ENCODE measurements around the gene ERG28.

- TF ChIP-seq SP3 (tag by site-specific recombination; IDR thresholded peaks at IDR 0.05) (no peak), YY1 (tag by site-specific recombination; IDR thresholded peaks at IDR 0.05) (no peak), ZBTB8A (tag by site-specific recombination; IDR thresholded peaks at IDR 0.05) (no peak), ZNF423 (tag by site-specific recombination; IDR thresholded peaks at IDR 0.05) (no peak), CTCF (tag by site-specific recombination; IDR thresholded peaks at IDR 0.05) (no peak)
- TF ChIP-seq, protein P1, sequence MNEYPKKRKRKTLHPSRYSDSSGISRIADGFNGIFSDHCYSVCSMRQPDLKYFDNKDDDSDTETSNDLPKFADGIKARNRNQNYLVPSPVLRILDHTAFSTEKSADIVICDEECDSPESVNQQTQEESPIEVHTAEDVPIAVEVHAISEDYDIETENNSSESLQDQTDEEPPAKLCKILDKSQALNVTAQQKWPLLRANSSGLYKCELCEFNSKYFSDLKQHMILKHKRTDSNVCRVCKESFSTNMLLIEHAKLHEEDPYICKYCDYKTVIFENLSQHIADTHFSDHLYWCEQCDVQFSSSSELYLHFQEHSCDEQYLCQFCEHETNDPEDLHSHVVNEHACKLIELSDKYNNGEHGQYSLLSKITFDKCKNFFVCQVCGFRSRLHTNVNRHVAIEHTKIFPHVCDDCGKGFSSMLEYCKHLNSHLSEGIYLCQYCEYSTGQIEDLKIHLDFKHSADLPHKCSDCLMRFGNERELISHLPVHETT (tag by site-specific recombination; IDR thresholded peaks at IDR 0.05) = no peak
- TF ChIP-seq, protein P2, sequence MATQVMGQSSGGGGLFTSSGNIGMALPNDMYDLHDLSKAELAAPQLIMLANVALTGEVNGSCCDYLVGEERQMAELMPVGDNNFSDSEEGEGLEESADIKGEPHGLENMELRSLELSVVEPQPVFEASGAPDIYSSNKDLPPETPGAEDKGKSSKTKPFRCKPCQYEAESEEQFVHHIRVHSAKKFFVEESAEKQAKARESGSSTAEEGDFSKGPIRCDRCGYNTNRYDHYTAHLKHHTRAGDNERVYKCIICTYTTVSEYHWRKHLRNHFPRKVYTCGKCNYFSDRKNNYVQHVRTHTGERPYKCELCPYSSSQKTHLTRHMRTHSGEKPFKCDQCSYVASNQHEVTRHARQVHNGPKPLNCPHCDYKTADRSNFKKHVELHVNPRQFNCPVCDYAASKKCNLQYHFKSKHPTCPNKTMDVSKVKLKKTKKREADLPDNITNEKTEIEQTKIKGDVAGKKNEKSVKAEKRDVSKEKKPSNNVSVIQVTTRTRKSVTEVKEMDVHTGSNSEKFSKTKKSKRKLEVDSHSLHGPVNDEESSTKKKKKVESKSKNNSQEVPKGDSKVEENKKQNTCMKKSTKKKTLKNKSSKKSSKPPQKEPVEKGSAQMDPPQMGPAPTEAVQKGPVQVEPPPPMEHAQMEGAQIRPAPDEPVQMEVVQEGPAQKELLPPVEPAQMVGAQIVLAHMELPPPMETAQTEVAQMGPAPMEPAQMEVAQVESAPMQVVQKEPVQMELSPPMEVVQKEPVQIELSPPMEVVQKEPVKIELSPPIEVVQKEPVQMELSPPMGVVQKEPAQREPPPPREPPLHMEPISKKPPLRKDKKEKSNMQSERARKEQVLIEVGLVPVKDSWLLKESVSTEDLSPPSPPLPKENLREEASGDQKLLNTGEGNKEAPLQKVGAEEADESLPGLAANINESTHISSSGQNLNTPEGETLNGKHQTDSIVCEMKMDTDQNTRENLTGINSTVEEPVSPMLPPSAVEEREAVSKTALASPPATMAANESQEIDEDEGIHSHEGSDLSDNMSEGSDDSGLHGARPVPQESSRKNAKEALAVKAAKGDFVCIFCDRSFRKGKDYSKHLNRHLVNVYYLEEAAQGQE (tag by site-specific recombination; IDR thresholded peaks at IDR 0.05) = no peak
These were observed 38.7 kb upstream of the ERG28 start for GRCh38 chr14:75699331-75699730.

All from HEK293 (cell line).